Suppressor macrophage treated with lipopolysaccharide for 1 hour (primary cell): ENCODE data around the gene MGLL.

Experiments
- DNase-seq, 3 donors: peaks; one replicate each; pipeline ENCODE4 v3.0.0-alpha.2; 2020 to 2022

MGLL gene

DNA sequence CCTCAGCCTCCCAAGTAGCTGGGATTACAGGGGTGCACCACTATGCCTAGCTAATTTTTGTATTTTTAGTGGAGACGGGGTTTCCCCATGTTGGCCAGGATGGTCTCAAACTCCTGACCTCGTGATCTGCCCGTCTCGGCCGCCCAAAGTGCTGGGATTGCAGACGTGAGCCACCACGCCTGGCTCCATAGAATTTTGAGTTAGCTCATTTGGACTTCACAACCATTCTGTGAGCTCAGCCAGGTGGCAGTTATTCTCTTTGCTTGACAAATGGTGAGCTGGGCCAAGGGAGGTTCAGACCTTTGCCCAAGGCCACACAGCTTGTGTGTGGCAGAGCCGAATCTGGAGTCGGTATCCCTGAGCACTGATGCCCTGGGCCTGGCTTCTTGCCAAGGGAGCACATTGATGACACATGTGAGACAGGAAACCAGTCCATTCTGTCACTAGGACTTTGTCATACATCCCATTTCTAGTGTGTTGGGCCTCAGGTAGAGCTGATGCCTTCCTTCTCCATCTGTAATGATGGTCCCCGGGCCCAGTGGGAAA is 175.7 kb downstream of the MGLL start:
- DNase-seq, result no peak

DNA sequence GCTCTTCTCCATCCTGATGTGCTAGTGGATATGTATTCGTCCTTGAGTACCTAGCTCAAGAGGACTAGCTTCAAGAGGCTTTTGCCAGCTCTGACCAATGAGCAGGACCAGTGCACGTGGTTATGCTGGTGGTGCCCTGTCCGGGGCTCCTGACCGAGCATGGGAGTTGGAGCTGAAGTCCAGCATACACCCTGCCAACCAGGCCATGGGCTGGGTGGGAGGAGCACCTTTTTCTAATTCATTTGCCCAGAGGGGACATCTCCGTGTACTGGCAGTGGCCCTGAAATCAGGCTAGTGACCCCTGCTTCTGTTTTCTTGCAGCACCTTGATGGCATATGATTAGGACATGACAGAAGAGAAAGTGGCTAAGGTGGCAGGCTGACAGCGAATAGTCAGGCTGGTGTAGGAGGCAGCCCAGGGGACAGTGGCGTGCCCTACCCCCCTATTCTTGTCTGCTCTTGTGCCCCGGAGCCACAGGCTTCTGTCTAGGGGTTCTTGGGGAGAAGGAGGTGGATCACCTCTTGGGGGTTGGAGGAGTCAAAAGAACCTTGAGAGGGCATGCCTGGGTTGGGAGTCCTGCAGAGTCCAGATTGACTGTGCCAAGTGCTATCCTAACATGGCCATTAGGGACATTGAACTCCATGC is 176.8 kb downstream of the MGLL start:
- no peak for DNase-seq

DNA sequence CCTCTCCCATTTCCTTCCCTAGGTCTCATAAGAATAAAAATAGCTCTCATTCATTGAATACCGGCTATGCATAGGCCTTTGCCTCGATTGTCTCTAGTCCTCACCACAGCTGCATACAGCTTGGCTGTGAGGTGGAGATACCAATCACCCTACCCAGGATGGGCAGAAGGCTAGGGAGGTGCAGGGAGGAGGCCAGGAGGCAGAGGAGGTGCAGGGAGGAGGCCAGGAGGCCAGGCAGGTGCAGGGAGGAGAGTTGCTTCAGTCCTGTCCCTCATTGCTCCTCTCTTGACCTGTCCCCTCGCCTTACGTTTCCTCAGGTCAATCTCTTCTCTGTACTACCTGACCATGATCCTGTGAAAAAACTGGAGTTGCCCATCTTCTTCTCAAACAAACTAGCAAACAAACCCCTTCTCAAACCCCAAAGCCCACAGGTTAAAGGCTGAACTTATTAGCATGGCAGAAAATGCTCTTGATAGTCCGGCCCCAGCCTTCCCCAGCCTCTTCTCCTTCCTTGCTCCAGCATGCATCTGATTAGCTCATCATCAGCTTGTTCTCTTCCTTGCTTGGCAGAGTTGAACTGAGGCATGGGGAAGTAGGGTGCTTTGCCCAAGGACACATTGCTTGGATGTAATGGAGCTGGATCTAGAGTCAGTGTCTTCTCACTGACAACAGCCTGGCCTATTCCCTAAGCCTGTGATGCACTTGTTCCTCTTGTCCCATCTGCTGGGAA is 177.5 kb downstream of the MGLL start:
- DNase-seq, result peak in 2 of 3 donors; percentile 31 to 38

DNA sequence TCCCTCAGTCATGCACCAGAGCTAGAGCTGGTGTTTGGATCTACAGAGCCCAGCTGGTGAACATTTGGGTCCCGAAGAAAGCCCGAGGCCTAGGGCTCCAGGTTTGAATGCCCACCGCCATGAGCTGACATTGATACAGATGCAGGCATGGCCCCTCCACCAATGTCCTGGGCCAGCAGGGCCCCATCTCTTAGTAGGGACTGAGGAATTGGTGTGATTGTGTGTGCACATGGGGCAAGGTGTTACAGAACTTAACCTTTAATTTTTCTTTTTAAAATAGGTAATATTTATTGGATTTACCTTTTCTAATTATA is 182.3 kb downstream of the MGLL start:
- no peak for DNase-seq

DNA sequence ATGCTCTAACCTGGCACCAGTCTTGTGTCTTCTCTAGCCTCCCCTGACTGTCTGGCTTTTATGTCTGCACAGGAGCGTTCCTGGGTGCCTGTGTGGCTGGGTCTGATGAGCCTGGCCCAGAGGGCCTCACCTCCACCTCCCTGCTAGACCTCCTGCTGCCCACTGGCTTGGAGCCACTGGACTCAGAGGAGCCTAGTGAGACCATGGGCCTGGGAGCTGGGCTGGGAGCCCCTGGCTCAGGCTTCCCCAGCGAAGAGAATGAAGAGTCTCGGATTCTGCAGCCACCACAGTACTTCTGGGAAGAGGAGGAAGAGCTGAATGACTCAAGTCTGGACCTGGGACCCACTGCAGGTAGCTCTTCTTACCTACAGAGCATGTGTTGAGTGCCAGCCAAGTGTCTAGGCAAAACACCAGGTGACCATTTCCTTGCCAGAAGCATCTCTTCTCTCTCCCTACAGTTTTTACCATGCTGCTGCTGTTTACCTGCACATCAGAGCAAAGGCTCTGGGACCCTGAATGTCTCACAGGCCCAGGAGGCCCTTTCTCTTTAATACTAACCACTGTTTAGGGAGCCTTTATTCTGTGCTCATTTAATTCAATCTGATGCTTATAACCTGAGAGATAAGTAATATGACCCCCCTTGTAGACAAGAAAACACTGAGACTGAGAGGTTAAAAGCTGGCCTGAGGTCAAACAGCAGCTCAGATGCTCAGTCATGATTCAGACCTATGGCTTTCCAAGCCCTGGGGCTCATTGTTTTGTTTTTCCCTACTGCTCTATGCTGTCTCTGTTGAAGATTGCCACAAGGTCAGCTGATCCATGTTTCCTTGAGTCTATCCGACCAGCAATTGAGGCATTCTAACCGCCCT is 182.9 kb downstream of the MGLL start:
- no peak for DNase-seq
